ENCODE data around the gene OTOS. TPM values are rescaled to one million over a fixed set of nuclear protein-coding genes. Genes with fewer than 3 reads are reported as not detected.

Gene OTOS
- total RNA-seq, 1 experiment from 2014 or later: not detected

- ATAC-seq (no peak), DNase-seq (ENCODE audit: low read depth, low spot score) (no peak)
- Histone ChIP-seq H3K27ac (ENCODE audit: low read length) (no peak overlapping the region), H3K4me1 (ENCODE audit: control insufficient read depth, insufficient read depth, low read length) (no peaks in the 10 kb centered on the region), H3K36me3 (ENCODE audit: control insufficient read depth, insufficient read depth, low read length) (no peaks in the 10 kb centered on the region), H3K4me3 (ENCODE audit: low read depth in 2 of 2, low read length in 2 of 2) (no peak overlapping the region), H3K27me3 (ENCODE audit: control insufficient read depth, insufficient read depth, low read length) (peaks cover 9% of the 10 kb centered on the region), H3K9me3 (ENCODE audit: control insufficient read depth, insufficient read depth, low read depth, low read length) (no peaks in the 10 kb centered on the region)
- ChIA-PET CTCF (interaction anchor here (0.5 kb wide), 1 partner anchor 23 kb away, joined by 3 read pairs; no protein-coding TSS in a partner anchor), POLR2A (no interaction called here)
- TF ChIP-seq TCF7L2 (IDR thresholded peaks at IDR 0.05; ENCODE audit: low read depth, low read length) (no peak), POLR2AphosphoS5 (IDR thresholded peaks at IDR 0.05; ENCODE audit: low read depth, low read length) (no peak), SIN3A (IDR thresholded peaks at IDR 0.05; ENCODE audit: borderline replicate concordance, insufficient read depth, low read depth, low read length) (no peak)
- TF ChIP-seq, protein P1, sequence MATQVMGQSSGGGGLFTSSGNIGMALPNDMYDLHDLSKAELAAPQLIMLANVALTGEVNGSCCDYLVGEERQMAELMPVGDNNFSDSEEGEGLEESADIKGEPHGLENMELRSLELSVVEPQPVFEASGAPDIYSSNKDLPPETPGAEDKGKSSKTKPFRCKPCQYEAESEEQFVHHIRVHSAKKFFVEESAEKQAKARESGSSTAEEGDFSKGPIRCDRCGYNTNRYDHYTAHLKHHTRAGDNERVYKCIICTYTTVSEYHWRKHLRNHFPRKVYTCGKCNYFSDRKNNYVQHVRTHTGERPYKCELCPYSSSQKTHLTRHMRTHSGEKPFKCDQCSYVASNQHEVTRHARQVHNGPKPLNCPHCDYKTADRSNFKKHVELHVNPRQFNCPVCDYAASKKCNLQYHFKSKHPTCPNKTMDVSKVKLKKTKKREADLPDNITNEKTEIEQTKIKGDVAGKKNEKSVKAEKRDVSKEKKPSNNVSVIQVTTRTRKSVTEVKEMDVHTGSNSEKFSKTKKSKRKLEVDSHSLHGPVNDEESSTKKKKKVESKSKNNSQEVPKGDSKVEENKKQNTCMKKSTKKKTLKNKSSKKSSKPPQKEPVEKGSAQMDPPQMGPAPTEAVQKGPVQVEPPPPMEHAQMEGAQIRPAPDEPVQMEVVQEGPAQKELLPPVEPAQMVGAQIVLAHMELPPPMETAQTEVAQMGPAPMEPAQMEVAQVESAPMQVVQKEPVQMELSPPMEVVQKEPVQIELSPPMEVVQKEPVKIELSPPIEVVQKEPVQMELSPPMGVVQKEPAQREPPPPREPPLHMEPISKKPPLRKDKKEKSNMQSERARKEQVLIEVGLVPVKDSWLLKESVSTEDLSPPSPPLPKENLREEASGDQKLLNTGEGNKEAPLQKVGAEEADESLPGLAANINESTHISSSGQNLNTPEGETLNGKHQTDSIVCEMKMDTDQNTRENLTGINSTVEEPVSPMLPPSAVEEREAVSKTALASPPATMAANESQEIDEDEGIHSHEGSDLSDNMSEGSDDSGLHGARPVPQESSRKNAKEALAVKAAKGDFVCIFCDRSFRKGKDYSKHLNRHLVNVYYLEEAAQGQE (IDR thresholded peaks at IDR 0.05; ENCODE audit: insufficient read depth in 1 of 2, low read depth in 2 of 2, low read length in 1 of 2): no peak
- TF ChIP-seq, protein P2, sequence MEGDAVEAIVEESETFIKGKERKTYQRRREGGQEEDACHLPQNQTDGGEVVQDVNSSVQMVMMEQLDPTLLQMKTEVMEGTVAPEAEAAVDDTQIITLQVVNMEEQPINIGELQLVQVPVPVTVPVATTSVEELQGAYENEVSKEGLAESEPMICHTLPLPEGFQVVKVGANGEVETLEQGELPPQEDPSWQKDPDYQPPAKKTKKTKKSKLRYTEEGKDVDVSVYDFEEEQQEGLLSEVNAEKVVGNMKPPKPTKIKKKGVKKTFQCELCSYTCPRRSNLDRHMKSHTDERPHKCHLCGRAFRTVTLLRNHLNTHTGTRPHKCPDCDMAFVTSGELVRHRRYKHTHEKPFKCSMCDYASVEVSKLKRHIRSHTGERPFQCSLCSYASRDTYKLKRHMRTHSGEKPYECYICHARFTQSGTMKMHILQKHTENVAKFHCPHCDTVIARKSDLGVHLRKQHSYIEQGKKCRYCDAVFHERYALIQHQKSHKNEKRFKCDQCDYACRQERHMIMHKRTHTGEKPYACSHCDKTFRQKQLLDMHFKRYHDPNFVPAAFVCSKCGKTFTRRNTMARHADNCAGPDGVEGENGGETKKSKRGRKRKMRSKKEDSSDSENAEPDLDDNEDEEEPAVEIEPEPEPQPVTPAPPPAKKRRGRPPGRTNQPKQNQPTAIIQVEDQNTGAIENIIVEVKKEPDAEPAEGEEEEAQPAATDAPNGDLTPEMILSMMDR (IDR thresholded peaks at IDR 0.05): no peak
- intact Hi-C loops (cut with micrococcal nuclease; ENCODE audit: unreplicated experiment) (no loop called here), in situ Hi-C loops (cut with HindIII; ENCODE audit: low pct_unique_long_range_greater_than_20kb, low sequenced_read_pairs) (no loop called here)
- no TSS peak for BruUV-seq (replicated peaks)
These were observed 42.8 kb upstream of the OTOS start for GRCh38 chr2:240183006-240183874.

DNA sequence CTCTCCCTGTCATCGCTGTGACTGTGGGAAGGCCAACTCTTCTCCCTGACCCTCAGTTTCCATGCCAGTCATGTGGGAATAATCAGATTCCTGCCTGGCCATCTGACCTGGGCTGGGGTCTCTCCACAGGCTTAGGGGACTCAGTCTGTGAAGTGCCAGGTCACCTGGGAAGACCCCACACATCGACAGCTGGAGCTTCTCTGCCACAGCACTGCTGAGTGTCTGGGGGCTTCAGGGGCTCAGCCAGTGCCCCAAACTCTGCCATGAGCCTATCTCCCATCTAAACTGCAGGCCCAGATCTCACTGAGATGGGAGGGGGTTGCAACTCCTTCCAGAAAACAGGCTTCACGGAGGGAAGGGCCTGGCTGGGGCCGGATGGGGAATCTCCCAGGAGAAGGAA is 42.0 kb upstream of the OTOS start:
- H3K36me3 ChIP-seq (ENCODE audit: control insufficient read depth, insufficient read depth, low read length): no peaks in the 10 kb centered on the region
- in situ Hi-C loops (cut with HindIII; ENCODE audit: low pct_unique_long_range_greater_than_20kb, low sequenced_read_pairs): no loop called here
- BruUV-seq (replicated peaks): no TSS peak
- ATAC-seq: no peak
- H3K4me1 ChIP-seq (ENCODE audit: control insufficient read depth, insufficient read depth, low read length): no peaks in the 10 kb centered on the region
- H3K4me3 ChIP-seq (ENCODE audit: low read depth in 2 of 2, low read length in 2 of 2): no peak overlapping the region
- no peak overlapping the region for H3K27ac ChIP-seq (ENCODE audit: low read length)
- intact Hi-C loops (cut with micrococcal nuclease; ENCODE audit: unreplicated experiment): no loop called here
- H3K27me3 ChIP-seq (ENCODE audit: control insufficient read depth, insufficient read depth, low read length): peaks cover 10% of the 10 kb centered on the region
- POLR2A ChIA-PET: no interaction called here
- TF ChIP-seq TCF7L2 (IDR thresholded peaks at IDR 0.05; ENCODE audit: low read depth, low read length) (no peak), SIN3A (IDR thresholded peaks at IDR 0.05; ENCODE audit: borderline replicate concordance, insufficient read depth, low read depth, low read length) (no peak), POLR2AphosphoS5 (IDR thresholded peaks at IDR 0.05; ENCODE audit: low read depth, low read length) (no peak)
- TF ChIP-seq, protein P2 (IDR thresholded peaks at IDR 0.05): no peak
- TF ChIP-seq, protein P1 (IDR thresholded peaks at IDR 0.05; ENCODE audit: insufficient read depth in 1 of 2, low read depth in 2 of 2, low read length in 1 of 2): no peak
- CTCF ChIA-PET: no interaction called here
- DNase-seq (ENCODE audit: low read depth, low spot score): no peak
- H3K9me3 ChIP-seq (ENCODE audit: control insufficient read depth, insufficient read depth, low read depth, low read length): no peaks in the 10 kb centered on the region
